H9 (cell line): ENCODE measurements around the gene CDC25B. TPM values are rescaled to one million over a fixed set of nuclear protein-coding genes. Genes with fewer than 3 reads are reported as not detected.

Experiments
- DNase-seq: peaks from one replicate; pipeline ENCODE4 v3.0.0-alpha.2; 2017
- H2AFZ ChIP-seq: one replicate; pipeline ENCODE4 v1.6.1; 2013; ENCODE audit warnings: mild to moderate bottlenecking, low read length, control low read depth, moderate library complexity
- H2AK5ac ChIP-seq: 2 replicates; pipeline ENCODE4 v1.6.1; 2013; ENCODE audit warnings: low read length, control low read depth, mixed read lengths; ENCODE audit not compliant: insufficient read length
- H2BK120ac ChIP-seq: one replicate; pipeline ENCODE4 v1.6.1; 2013; ENCODE audit warnings: low read depth, mild to moderate bottlenecking, low read length, control low read depth, inconsistent platforms; ENCODE audit not compliant: poor library complexity, severe bottlenecking
- H2BK12ac ChIP-seq: 2 replicates; pipeline ENCODE4 v1.6.1; 2013; ENCODE audit warnings: low read length, control low read depth, mixed read lengths, low read depth; ENCODE audit not compliant: insufficient read length
- H2BK15ac ChIP-seq: 2 replicates; pipeline ENCODE4 v1.6.1; 2013; ENCODE audit warnings: low read depth, low read length, control low read depth
- H2BK20ac ChIP-seq: one replicate; pipeline ENCODE4 v1.6.1; 2013; ENCODE audit warnings: low read depth, mild to moderate bottlenecking, low read length, control low read depth, inconsistent platforms; ENCODE audit not compliant: poor library complexity, severe bottlenecking
- H2BK5ac ChIP-seq: 2 replicates; pipeline ENCODE4 v1.6.1; 2013; ENCODE audit warnings: low read length, control low read depth, mixed read lengths; ENCODE audit not compliant: insufficient read length
- H3K14ac ChIP-seq: 2 replicates; pipeline ENCODE4 v1.6.1; 2013; ENCODE audit warnings: low read length, control low read depth; ENCODE audit not compliant: insufficient read depth
- H3K18ac ChIP-seq: 2 replicates; pipeline ENCODE4 v1.6.1; 2013; ENCODE audit warnings: low read depth, mild to moderate bottlenecking, mixed read lengths, low read length, control low read depth; ENCODE audit not compliant: insufficient read length
- H3K23ac ChIP-seq: 2 replicates; pipeline ENCODE4 v1.6.1; 2013; ENCODE audit warnings: low read length, control low read depth, mixed read lengths, low read depth; ENCODE audit not compliant: insufficient read length
- H3K23me2 ChIP-seq: 2 replicates; pipeline ENCODE4 v1.6.1; 2013; ENCODE audit warnings: low read depth, mild to moderate bottlenecking, mixed read lengths, low read length, control low read depth; ENCODE audit not compliant: insufficient read length, poor library complexity, severe bottlenecking
- H3K27ac ChIP-seq: 2 replicates; pipeline ENCODE4 v1.5.1; 2013; ENCODE audit warnings: low read length, control low read depth, mixed read lengths, low read depth; ENCODE audit not compliant: insufficient read length
- H3K27me3 ChIP-seq: 2 replicates; pipeline ENCODE4 v1.6.1; 2013; ENCODE audit warnings: low read length, control low read depth, inconsistent platforms; ENCODE audit not compliant: insufficient read depth
- H3K4ac ChIP-seq: 2 replicates; pipeline ENCODE4 v1.6.1; 2013; ENCODE audit warnings: low read depth, mild to moderate bottlenecking, control low read depth, inconsistent platforms, low read length, moderate library complexity
- H3K4me1 ChIP-seq: 2 replicates; pipeline ENCODE4 v1.6.1; 2013; ENCODE audit warnings: low read length, control low read depth, inconsistent platforms; ENCODE audit not compliant: insufficient read depth
- H3K4me2 ChIP-seq: 2 replicates; pipeline ENCODE4 v1.6.1; 2013; ENCODE audit warnings: low read length, control low read depth, mixed read lengths; ENCODE audit not compliant: insufficient read length, insufficient read depth
- H3K56ac ChIP-seq: 2 replicates; pipeline ENCODE4 v1.6.1; 2013; ENCODE audit warnings: low read depth, mild to moderate bottlenecking, mixed read lengths, low read length, control low read depth; ENCODE audit not compliant: insufficient read length
- H3K79me1 ChIP-seq: 2 replicates; pipeline ENCODE4 v1.6.1; 2013; ENCODE audit warnings: low read depth, mild to moderate bottlenecking, moderate library complexity, low read length, control low read depth, inconsistent platforms; ENCODE audit not compliant: insufficient read depth, poor library complexity, severe bottlenecking
- H3K79me2 ChIP-seq: 2 replicates; pipeline ENCODE4 v1.6.1; 2013; ENCODE audit warnings: low read length, control low read depth, inconsistent platforms; ENCODE audit not compliant: insufficient read depth
- H3K9ac ChIP-seq: 2 replicates; pipeline ENCODE4 v1.6.1; 2013; ENCODE audit warnings: low read length, control low read depth, mixed read lengths; ENCODE audit not compliant: insufficient read length; ENCODE audit errors: extremely low read depth
- H3K9me3 ChIP-seq: one replicate; pipeline ENCODE4 v1.6.1; 2013; ENCODE audit warnings: low read depth, low read length, inconsistent platforms; ENCODE audit not compliant: control insufficient read depth
- H3T11ph ChIP-seq: one replicate; pipeline ENCODE4 v1.6.1; 2013; ENCODE audit warnings: mild to moderate bottlenecking, low read length, control low read depth, inconsistent platforms
- H4K20me1 ChIP-seq: one replicate; pipeline ENCODE4 v1.6.1; 2013; ENCODE audit not compliant: control insufficient read depth, insufficient read length, insufficient read depth
- H4K5ac ChIP-seq: 2 replicates; pipeline ENCODE4 v1.6.1; 2013; ENCODE audit warnings: low read depth, mild to moderate bottlenecking, mixed read lengths, low read length, control low read depth; ENCODE audit not compliant: insufficient read length
- H4K8ac ChIP-seq: replicated peaks from 2 replicates; pipeline ENCODE4 v1.6.1; 2013; ENCODE audit warnings: low read length, control low read depth, mixed read lengths, low read depth; ENCODE audit not compliant: insufficient read length
- H4K91ac ChIP-seq: 2 replicates; pipeline ENCODE4 v1.6.1; 2013; ENCODE audit warnings: low read depth, mild to moderate bottlenecking, moderate library complexity, mixed read lengths, low read length, control low read depth; ENCODE audit not compliant: insufficient read length
- H3K27ac Mint-ChIP-seq, 3 experiments: 2 replicates in 2 of 3; 3 replicates in 1 of 3; pipeline ENCODE4 v1.8.0; 2020 to 2021; ENCODE audit warnings: mixed read lengths in 3 of 3, mild to moderate bottlenecking in 1 of 3, moderate library complexity in 1 of 3
- H3K27me3 Mint-ChIP-seq: 2 replicates; pipeline ENCODE4 v1.8.0; 2021; ENCODE audit warnings: low read depth, mild to moderate bottlenecking, moderate library complexity, mixed read lengths
- H3K36me3 Mint-ChIP-seq, 3 experiments: 2 replicates in 2 of 3; 3 replicates in 1 of 3; pipeline ENCODE4 v1.8.0; 2020 to 2021; ENCODE audit warnings: low read depth in 3 of 3, mixed read lengths in 3 of 3; ENCODE audit not compliant: insufficient read depth in 1 of 3
- H3K4me1 Mint-ChIP-seq, 2 experiments: 2 replicates each; pipeline ENCODE4 v1.8.0; 2020; ENCODE audit warnings: mixed read lengths in 2 of 2
- H3K4me3 Mint-ChIP-seq, 2 experiments: 2 replicates in 1 of 2; 3 replicates in 1 of 2; pipeline ENCODE4 v1.8.0; 2020 to 2021; ENCODE audit warnings: mild to moderate bottlenecking in 2 of 2, mixed read lengths in 2 of 2, moderate library complexity in 1 of 2
- H3K9me3 Mint-ChIP-seq, 2 experiments: 2 replicates in 1 of 2; 3 replicates in 1 of 2; pipeline ENCODE4 v1.8.0; 2020; ENCODE audit warnings: mild to moderate bottlenecking in 2 of 2, mixed read lengths in 2 of 2, moderate library complexity in 1 of 2
- CTCF ChIP-seq: fragments of 200-600 bp; sonication (generic); conservative IDR thresholded peaks from 3 replicates; pipeline ENCODE4 v1.8.0; 2021; ENCODE audit warnings: antibody characterized with exemption, mild to moderate bottlenecking
- WGBS: extraction: QIAGEN DNeasy Blood & Tissue Kit; methylation state at CpG from one replicate; pipeline ENCODE4 v1.1.7; 2013; ENCODE audit warnings: missing lambda C conversion rate, low lambda C conversion rate, mixed read lengths; ENCODE audit not compliant: insufficient read length; ENCODE audit errors: extremely low coverage; 5-methylcytosine and 5-hydroxymethylcytosine counted together
- total RNA-seq: library from RNA; stranded (reverse); gene quantifications from 2 replicates; pipeline ENCODE4 v1.2.1, GENCODE V29; 2021

Gene CDC25B
- total RNA-seq, 1 experiment from 2014 or later: 24.0 TPM

- Histone ChIP-seq H4K91ac (no peak overlapping the region), H4K20me1 (no peaks in the 10 kb centered on the region), H3K4me2 (peak overlapping the region; percentile 7), H4K8ac (no peak overlapping the region), H3K4ac (no peak overlapping the region), H3K79me1 (no peaks in the 10 kb centered on the region), H3K14ac (no peak overlapping the region; the same call in 1 of the 2 replicates), H3K4me1 (no peaks in the 10 kb centered on the region; the same call in 1 of the 2 replicates), H3K56ac (no peak overlapping the region), H3K9ac (no peak overlapping the region), H2BK15ac (no peak overlapping the region), H3T11ph (no peak overlapping the region), H3K27me3 (no peaks in the 10 kb centered on the region), H4K5ac (no peak overlapping the region), H2BK5ac (no peak overlapping the region), H3K23me2 (peaks cover 17% of the 10 kb centered on the region), H3K79me2 (no peaks in the 10 kb centered on the region), H3K23ac (no peak overlapping the region), H2BK20ac (no peak overlapping the region), H3K9me3 (no peaks in the 10 kb centered on the region), H2BK120ac (no peak overlapping the region), H3K18ac (peak overlapping the region; percentile 3), H3K27ac (no peak overlapping the region), H2AFZ (no peak overlapping the region), H2BK12ac (no peak overlapping the region), H2AK5ac (no peak overlapping the region)
- no peaks in the 10 kb centered on the region for H3K9me3 Mint-ChIP-seq
- TF ChIP-seq CTCF: no peak
- H3K36me3 Mint-ChIP-seq: peaks cover 30 to 46% (median 41%) of the 10 kb centered on the region in 3 experiments
- H3K27ac Mint-ChIP-seq: peak overlapping the region; percentile 89 to 98 (median 96)
- peaks cover 9% of the 10 kb centered on the region for H3K27me3 Mint-ChIP-seq
- H3K4me1 Mint-ChIP-seq: peaks cover 40 to 53% of the 10 kb centered on the region in 2 experiments
- peak overlapping the region; percentile 15 to 66; a peak in 4 of 5 replicates for H3K4me3 Mint-ChIP-seq
- WGBS: no CpG with 5 or more reads among the region's 18 CpGs
- peak; percentile 87 for DNase-seq
Observed at GRCh38 chr20:3800256-3800877, 4.3 kb downstream of the CDC25B start.
